AG09319 (cell line): ENCODE measurements around the gene PROM1.

Experiments
- DNase-seq: peaks from one replicate; pipeline ENCODE4 v3.0.0-alpha.2; 2010; ENCODE audit warnings: low read depth; ENCODE audit errors: extremely low read depth
- CTCF ChIP-seq: IDR thresholded peaks from 2 replicates; pipeline ENCODE4 v1.5.1; 2011; ENCODE audit warnings: low read depth, mild to moderate bottlenecking, inconsistent platforms, low read length, moderate library complexity

The PROM1 gene

GRCh38 chr4:16066586-16067128 lies 17.2 kb downstream of the PROM1 start:
- DNase-seq = no peak
- no peak for TF ChIP-seq CTCF

DNA sequence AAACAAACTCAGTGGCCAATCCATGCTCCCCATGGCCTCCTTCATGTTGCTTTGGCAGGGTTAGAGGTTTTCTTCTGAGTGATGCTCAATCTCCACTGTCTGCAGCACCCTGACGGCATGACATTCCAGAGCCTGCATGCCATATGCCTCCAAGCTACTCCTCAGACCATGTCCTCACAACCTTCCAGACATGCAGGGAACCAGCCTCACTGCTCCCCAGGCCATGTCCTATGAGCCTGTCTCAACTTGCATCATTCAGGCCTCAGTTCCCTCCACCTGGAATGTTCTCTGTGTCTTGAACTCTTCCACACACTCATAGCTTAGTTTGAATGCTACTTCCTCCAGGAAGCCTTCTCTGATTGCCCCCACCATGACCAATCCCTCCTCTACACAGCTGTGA lies 18.8 kb downstream of the PROM1 start:
- TF ChIP-seq CTCF = no peak
- no peak for DNase-seq

- TF ChIP-seq CTCF = no peak
- DNase-seq = no peak
Measured at GRCh38 chr4:16062601-16063000, 21.2 kb downstream of the PROM1 start.

DNA sequence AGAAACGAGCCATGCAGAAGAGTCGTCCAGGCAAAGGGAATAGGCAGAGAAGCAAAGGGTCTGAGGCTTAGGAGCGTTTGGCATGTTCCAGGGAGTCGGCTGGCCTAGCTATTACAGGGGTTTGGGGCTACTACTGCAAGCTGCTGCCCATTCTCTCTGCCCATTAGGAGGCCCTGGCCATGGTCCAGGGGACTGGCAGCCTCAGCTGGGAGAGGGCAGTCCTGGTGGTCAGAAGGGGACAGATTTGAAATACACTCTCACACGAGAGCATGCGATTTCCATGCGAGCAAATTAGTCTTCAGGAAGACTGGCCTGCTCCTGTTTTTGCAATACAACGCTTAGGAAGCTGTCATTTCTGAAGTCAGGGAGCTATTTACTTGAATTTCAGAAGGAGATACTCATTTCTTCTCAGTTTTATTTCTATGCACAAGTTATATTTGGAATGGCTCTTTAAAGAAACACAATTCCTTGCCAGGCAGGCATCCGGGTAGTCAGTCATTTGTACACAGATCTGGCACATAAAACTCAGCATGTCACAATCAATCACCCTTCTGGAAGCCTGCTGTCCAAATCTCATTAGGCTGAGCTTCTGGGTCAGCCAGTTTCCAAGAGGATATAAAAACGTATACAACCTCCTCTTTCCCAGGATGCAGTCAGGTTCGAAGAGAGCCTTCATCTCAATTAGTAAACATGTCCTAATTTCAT lies 27.0 kb downstream of the PROM1 start:
- DNase-seq = no peak
- TF ChIP-seq CTCF = no peak

GRCh38 chr4:16055873-16056272 lies 27.9 kb downstream of the PROM1 start:
- DNase-seq = no peak
- no peak for TF ChIP-seq CTCF

DNA sequence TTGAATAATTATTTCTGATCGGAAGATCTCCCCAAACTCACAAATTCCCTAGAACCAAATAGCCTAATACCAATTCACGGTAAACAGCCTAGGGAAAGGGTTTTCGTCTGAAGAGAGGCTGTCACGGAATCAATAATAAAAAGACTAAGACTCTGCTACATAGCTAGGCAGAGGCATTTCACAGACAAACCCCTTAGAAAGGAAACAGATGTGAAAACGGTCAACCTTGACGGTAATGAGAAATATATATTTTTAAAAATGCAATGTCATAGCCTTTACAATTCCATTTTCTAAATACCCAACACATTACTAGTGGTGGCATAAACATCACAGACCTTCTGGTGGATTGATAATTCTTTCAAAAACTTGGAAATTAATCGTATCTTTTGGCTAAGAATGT lies 28.4 kb downstream of the PROM1 start:
- no peak for DNase-seq
- TF ChIP-seq CTCF = no peak

DNA sequence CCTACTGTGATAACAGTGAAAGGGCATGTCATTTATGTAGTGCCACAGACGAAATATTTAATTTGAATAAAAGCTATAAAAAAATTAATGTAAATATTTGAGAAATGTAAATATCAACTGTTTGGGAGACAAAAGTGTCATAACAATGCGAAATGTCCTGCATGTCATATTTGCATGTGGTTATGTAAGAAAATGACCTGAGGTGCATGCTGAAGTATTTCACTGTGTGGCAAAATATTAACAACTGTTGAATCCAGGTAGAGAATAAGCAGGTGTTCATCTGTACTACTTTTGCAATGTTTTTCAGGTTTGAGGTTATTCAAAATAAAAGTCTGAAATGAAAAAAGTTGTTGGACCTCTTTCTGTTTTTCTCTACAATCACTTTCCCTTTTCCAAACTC lies 30.9 kb downstream of the PROM1 start:
- no peak for DNase-seq
- TF ChIP-seq CTCF = no peak
